H1 (cell line): ENCODE measurements around the gene CCDC157.
A peak's percentile ranks its signal among the peaks of the same experiment; 100 is the strongest.

ENCODE experiments used
- CTCF ChIP-seq, 3 experiments: IDR thresholded peaks; 1 replicate in 2 of 3; 2 replicates in 1 of 3; pipeline versions ENCODE4 v1.5.1 to v1.6.1; 2011; ENCODE audit warnings: low read length in 3 of 3, mild to moderate bottlenecking in 3 of 3, inconsistent platforms in 2 of 3, low read depth in 1 of 3, moderate library complexity in 1 of 3; ENCODE audit not compliant: insufficient read depth in 1 of 3; ENCODE audit errors: control extremely low read depth in 1 of 3
- EP300 ChIP-seq, 2 experiments: IDR thresholded peaks; 1 replicate in 1 of 2; 2 replicates in 1 of 2; pipeline ENCODE4 v1.6.1; 2011 to 2012; ENCODE audit warnings: low read depth in 2 of 2, low read length in 2 of 2, mild to moderate bottlenecking in 2 of 2, borderline replicate concordance in 1 of 2, inconsistent platforms in 1 of 2, moderate library complexity in 1 of 2
- MAX ChIP-seq: IDR thresholded peaks from 2 replicates; pipeline ENCODE4 v1.6.1; 2012; ENCODE audit warnings: inconsistent platforms
- RAD21 ChIP-seq, 2 experiments: IDR thresholded peaks in 1 of 2; conservative IDR thresholded peaks in 1 of 2; 2 replicates each; pipeline ENCODE4 v1.6.1; 2011; ENCODE audit warnings: low read depth in 2 of 2, low read length in 2 of 2, improper control_type of control experiment in 1 of 2, inconsistent platforms in 1 of 2, mild to moderate bottlenecking in 1 of 2, moderate library complexity in 1 of 2
- RFX5 ChIP-seq: IDR thresholded peaks from 2 replicates; pipeline ENCODE4 v1.6.1; 2011; ENCODE audit warnings: low read depth, low read length, improper control_type of control experiment, borderline replicate concordance
- TAF1 ChIP-seq: IDR thresholded peaks from 2 replicates; pipeline ENCODE4 v1.6.1; 2011; ENCODE audit warnings: mild to moderate bottlenecking, low read depth, low read length
- TCF12 ChIP-seq: IDR thresholded peaks from 2 replicates; pipeline ENCODE4 v1.6.1; 2011; ENCODE audit warnings: low read depth, mild to moderate bottlenecking, low read length

DNA sequence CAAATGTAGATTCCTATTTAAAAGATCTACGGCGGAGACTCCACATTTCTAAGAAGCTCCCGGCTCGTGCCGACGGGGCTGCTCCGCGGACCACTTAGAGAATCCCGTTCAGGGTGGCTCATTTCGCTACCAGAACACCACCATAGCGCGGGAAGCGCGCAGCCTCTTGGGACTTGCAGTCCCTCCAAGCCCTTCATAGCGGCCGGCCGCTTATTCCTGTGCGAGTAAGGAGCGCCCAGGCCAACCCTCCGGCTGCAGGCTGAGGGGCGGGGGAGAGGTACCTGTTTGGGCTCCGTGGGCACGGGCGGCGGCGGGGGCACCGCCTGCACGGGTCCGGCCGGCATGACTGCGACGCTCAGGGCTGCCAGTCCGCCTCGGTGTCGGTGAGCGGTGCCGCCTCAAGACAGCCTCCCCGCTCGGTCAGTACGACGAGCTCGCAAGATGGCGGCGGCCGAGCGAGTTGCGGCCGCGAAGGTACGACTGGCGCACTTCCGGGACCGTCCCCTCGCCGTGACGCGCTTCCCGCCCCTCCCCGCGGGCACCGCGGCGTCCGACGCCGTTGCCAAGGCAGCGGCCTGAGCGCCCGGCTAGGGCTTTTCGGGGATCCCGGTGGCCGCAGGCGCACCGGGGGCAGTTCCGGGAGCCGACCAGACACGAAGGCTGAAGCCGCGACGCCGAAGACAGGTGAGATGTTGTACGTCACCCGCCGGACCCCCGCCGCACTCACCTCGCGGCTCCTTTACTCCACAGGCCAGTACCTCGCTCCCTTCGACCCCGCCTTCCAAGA is at the start of gene CCDC157, which contains the start of gene SF3A1:
- TF ChIP-seq EP300 (IDR thresholded peaks at IDR 0.05; ENCODE audit: borderline replicate concordance in 1 of 2, low read depth in 2 of 2, low read length in 2 of 2) (peak in 1 of 2 experiments; percentile 5; a peak in 1 of 3 replicates), CTCF (IDR thresholded peaks at IDR 0.05; ENCODE audit: control extremely low read depth in 1 of 3, insufficient read depth in 1 of 3, low read depth in 1 of 3, low read length in 3 of 3) (no peak), RAD21 (IDR thresholded peaks at IDR 0.05 in 1 of 2, conservative IDR thresholded peaks at IDR 0.05 in 1 of 2; ENCODE audit: low read depth in 2 of 2, low read length in 2 of 2) (no peak), TAF1 (peak; percentile 89), MAX (peak; percentile 50), TCF12 (no peak), RFX5 (no peak)
